ENCODE measurements around the gene MAGI3.
A peak's percentile ranks its signal among the peaks of the same experiment; 100 is the strongest.

DNA sequence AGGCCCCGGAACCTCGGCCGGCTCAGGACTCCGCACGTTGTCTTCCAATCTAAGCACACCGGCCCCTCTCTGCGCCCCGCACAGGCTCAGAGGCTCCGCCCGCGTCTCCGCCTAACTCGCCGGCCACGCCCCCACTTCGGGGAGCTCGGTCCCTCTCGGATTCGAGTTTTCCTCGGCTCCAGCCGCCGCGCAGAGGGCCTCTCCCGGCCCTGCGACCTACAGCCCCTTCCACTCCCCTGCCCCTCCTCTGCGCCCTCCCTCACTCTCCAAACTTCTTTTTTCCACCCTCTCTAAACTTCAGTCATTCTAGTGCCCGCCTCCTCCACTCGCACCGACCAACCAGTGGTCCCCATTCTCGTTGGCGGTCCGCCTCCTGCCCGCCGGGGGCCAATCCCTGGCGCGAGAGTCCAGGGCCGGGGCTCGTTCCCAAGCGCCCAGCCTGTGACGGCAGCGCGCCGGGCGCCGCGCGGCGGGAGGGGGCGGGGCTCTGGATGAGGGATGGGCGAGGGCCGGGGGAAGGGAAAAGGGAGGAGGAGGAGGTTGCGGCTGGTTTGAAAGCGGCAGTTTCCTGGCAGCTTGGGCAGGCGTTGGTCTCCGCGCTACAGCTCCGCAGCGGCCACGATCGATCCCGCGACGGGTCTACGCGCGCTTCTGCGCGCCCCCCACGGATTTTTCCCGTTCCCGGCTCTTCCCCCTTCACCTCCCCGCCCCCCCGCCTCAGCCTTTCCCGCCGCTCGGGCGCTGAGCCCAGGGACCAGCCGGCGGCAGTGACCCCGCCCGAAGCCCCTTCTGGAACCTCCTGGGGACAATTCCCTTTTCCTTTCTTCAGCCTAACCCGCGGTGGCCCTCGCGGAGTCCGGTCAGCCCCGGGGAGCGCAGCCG is at the start of gene MAGI3:
- TF ChIP-seq, protein P1, sequence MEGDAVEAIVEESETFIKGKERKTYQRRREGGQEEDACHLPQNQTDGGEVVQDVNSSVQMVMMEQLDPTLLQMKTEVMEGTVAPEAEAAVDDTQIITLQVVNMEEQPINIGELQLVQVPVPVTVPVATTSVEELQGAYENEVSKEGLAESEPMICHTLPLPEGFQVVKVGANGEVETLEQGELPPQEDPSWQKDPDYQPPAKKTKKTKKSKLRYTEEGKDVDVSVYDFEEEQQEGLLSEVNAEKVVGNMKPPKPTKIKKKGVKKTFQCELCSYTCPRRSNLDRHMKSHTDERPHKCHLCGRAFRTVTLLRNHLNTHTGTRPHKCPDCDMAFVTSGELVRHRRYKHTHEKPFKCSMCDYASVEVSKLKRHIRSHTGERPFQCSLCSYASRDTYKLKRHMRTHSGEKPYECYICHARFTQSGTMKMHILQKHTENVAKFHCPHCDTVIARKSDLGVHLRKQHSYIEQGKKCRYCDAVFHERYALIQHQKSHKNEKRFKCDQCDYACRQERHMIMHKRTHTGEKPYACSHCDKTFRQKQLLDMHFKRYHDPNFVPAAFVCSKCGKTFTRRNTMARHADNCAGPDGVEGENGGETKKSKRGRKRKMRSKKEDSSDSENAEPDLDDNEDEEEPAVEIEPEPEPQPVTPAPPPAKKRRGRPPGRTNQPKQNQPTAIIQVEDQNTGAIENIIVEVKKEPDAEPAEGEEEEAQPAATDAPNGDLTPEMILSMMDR (IDR thresholded peaks at IDR 0.05), result peak in 1 of 6 experiments; percentile 2
- peak in 3 of 4 donors; percentile 5 to 80 (median 78) for TF ChIP-seq POLR2A (IDR thresholded peaks at IDR 0.05)
